Transverse colon (tissue), 4 donors: ENCODE measurements around the gene TSPAN6. TPM values are rescaled to one million over a fixed set of nuclear protein-coding genes. Genes with fewer than 3 reads are reported as not detected.

Experiments used
- DNase-seq: peaks from one replicate; pipeline ENCODE4 v3.0.0-alpha.2; 2019
- H3K27ac ChIP-seq, 4 donors: fragments of 200-600 bp; sonication (generic); 2 replicates each; pipeline ENCODE4 v1.5.1; 2016 to 2018; ENCODE audit warnings: inconsistent platforms in 4 of 4
- H3K27me3 ChIP-seq: fragments of 200-600 bp; sonication (generic); 2 replicates; pipeline ENCODE4 v1.5.1; 2017; ENCODE audit warnings: inconsistent platforms
- H3K36me3 ChIP-seq, 4 donors: fragments of 200-600 bp; sonication (generic); 2 replicates each; pipeline ENCODE4 v1.5.1; 2017 to 2019; ENCODE audit warnings: inconsistent platforms in 4 of 4
- H3K4me1 ChIP-seq, 4 donors: fragments of 200-600 bp; sonication (generic); 2 replicates each; pipeline ENCODE4 v1.5.1; 2017 to 2020; ENCODE audit warnings: inconsistent platforms in 4 of 4
- H3K4me3 ChIP-seq, 4 donors: fragments of 200-600 bp; sonication (generic); 1 replicate in 1 of 4; 2 replicates in 3 of 4; pipeline versions ENCODE4 v1.5.1 to v1.6.1; 2017 to 2019; ENCODE audit warnings: inconsistent platforms in 4 of 4
- H3K9me3 ChIP-seq, 2 donors: fragments of 200-600 bp; sonication (generic); 2 replicates each; pipeline ENCODE4 v1.5.1; 2017 to 2019; ENCODE audit warnings: inconsistent platforms in 2 of 2
- CTCF ChIP-seq, 5 experiments: fragments of 200-600 bp in 3 of 5; fragments of 450-650 bp in 2 of 5; sonication (generic) in 3 of 5; IDR thresholded peaks; 1 replicate in 2 of 5; 2 replicates in 3 of 5; pipeline ENCODE4 v1.5.1; 2016 to 2017; ENCODE audit warnings: antibody characterized with exemption in 5 of 5, inconsistent platforms in 3 of 5, mild to moderate bottlenecking in 2 of 5, moderate library complexity in 1 of 5
- EP300 ChIP-seq: sonication (generic); formaldehyde crosslinking; IDR thresholded peaks from one replicate; pipeline ENCODE4 v1.6.1; 2017; ENCODE audit warnings: antibody characterized with exemption, low read depth
- POLR2A ChIP-seq: fragments of 450-650 bp; IDR thresholded peaks from one replicate; pipeline ENCODE4 v1.6.1; 2016; ENCODE audit warnings: antibody characterized with exemption, mild to moderate bottlenecking, moderate library complexity
- POLR2AphosphoS5 ChIP-seq, 3 donors: sonication (generic); formaldehyde crosslinking; IDR thresholded peaks; one replicate each; pipeline ENCODE4 v1.6.1; 2016; ENCODE audit warnings: antibody characterized with exemption in 3 of 3
- WGBS, 2 donors: methylation state at CpG; one replicate each; pipeline ENCODE4 v1.1.5; 2018; ENCODE audit warnings: low coverage in 1 of 2; 5-methylcytosine and 5-hydroxymethylcytosine counted together
- in situ Hi-C, 4 donors: fragments of 200-750 bp; cut with MboI; loops; one replicate each; pipeline versions ENCODE4 v1.15.0 to v1.15.1; 2017; ENCODE audit warnings: low sequenced_read_pairs in 3 of 4, low pct_ligation_motif_present in 1 of 4, low pct_unique_long_range_greater_than_20kb in 1 of 4
- intact Hi-C: fragments of 100-400 bp; cut with DNase I; formaldehyde crosslinking; loops from one replicate; pipeline ENCODE4 v1.15.1; 2023; ENCODE audit warnings: low total_unique reads
- total RNA-seq, 4 donors: library from RNA; depleted of rRNA; stranded (reverse); fragments of >200 nt; gene quantifications; one replicate each; pipeline ENCODE4 v1.1.0, GENCODE V29; 2016

TSPAN6 gene
- total RNA-seq, 4 donors from 2014 or later: 16.7 to 114 (median 70.3) TPM

- TF ChIP-seq CTCF (IDR thresholded peaks at IDR 0.05) (no peak), POLR2AphosphoS5 (IDR thresholded peaks at IDR 0.05) (peak in 1 of 3 donors; percentile 54), EP300 (no peak), POLR2A (no peak)
- intact Hi-C loops: no loop called here
- Histone ChIP-seq H3K27ac (peak overlapping the region; percentile 79 to 84 (median 82)), H3K4me3 (no peak overlapping the region), H3K36me3 (no peaks in the 10 kb centered on the region), H3K4me1 (peaks cover 0 to 43% (median 11%) of the 10 kb centered on the region in 4 donors), H3K9me3 (no peaks in the 10 kb centered on the region), H3K27me3 (no peaks in the 10 kb centered on the region)
- 48% methylated on average over 12 of the region's 12 CpGs; no CpG with 5 or more reads in 1 of the 2 donors for WGBS, 2 donors
- in situ Hi-C loops: no loop called here
- peak; percentile 75 for DNase-seq
Measured at GRCh38 chrX:100649550-100650356, 13.1 kb upstream of the TSPAN6 start.

- intact Hi-C loops (no loop called here), in situ Hi-C loops (no loop called here)
- no peaks in the 10 kb centered on the region for H3K27me3 ChIP-seq
- H3K27ac ChIP-seq: peak overlapping the region; percentile 79 to 84 (median 82)
- peak; percentile 20 for DNase-seq
- TF ChIP-seq CTCF (IDR thresholded peaks at IDR 0.05) (no peak), EP300 (no peak), POLR2A (no peak), POLR2AphosphoS5 (IDR thresholded peaks at IDR 0.05) (no peak)
- peaks cover 0 to 38% (median 11%) of the 10 kb centered on the region in 4 donors for H3K4me1 ChIP-seq
- no peaks in the 10 kb centered on the region for H3K36me3 ChIP-seq
- 53 to 64% methylated on average over 5 to 8 of the region's 8 CpGs for WGBS, 2 donors
- H3K9me3 ChIP-seq: no peaks in the 10 kb centered on the region
- H3K4me3 ChIP-seq: no peak overlapping the region
Measured at GRCh38 chrX:100648458-100649417, 12.1 kb upstream of the TSPAN6 start.

- no peak overlapping the region for H3K4me3 ChIP-seq
- no peaks in the 10 kb centered on the region for H3K27me3 ChIP-seq
- no peaks in the 10 kb centered on the region for H3K9me3 ChIP-seq
- H3K4me1 ChIP-seq: peaks cover 0 to 38% (median 11%) of the 10 kb centered on the region in 4 donors
- H3K27ac ChIP-seq: peak overlapping the region; percentile 79 to 84 (median 82)
- intact Hi-C loops: no loop called here
- no peaks in the 10 kb centered on the region for H3K36me3 ChIP-seq
- 33% methylated on average over 2 of the region's 2 CpGs; no CpG with 5 or more reads in 1 of the 2 donors for WGBS, 2 donors
- TF ChIP-seq CTCF (IDR thresholded peaks at IDR 0.05) (no peak), POLR2A (no peak), POLR2AphosphoS5 (IDR thresholded peaks at IDR 0.05) (no peak), EP300 (no peak)
- DNase-seq: no peak
- in situ Hi-C loops: no loop called here
Measured at GRCh38 chrX:100647739-100648138, 11.1 kb upstream of the TSPAN6 start.

GRCh38 chrX:100647095-100647494 lies 10.5 kb upstream of the TSPAN6 start:
- 19% methylated on average over 1 of the region's 1 CpG; no CpG with 5 or more reads in 1 of the 2 donors for WGBS, 2 donors
- no peak for DNase-seq
- no peaks in the 10 kb centered on the region for H3K9me3 ChIP-seq
- peaks cover 0 to 38% (median 11%) of the 10 kb centered on the region in 4 donors for H3K4me1 ChIP-seq
- intact Hi-C loops: no loop called here
- no peaks in the 10 kb centered on the region for H3K27me3 ChIP-seq
- H3K27ac ChIP-seq: peak overlapping the region; percentile 79 to 84 (median 82)
- TF ChIP-seq CTCF (IDR thresholded peaks at IDR 0.05) (no peak), EP300 (no peak), POLR2A (no peak), POLR2AphosphoS5 (IDR thresholded peaks at IDR 0.05) (no peak)
- H3K36me3 ChIP-seq: no peaks in the 10 kb centered on the region
- no peak overlapping the region for H3K4me3 ChIP-seq
- in situ Hi-C loops: no loop called here
